Measurements from ENCODE around the gene NPEPPS. TPM values are rescaled to one million over a fixed set of nuclear protein-coding genes. Genes with fewer than 3 reads are reported as not detected.

NPEPPS gene
- total RNA-seq, 1 donor from 2014 or later = 201 TPM

DNA sequence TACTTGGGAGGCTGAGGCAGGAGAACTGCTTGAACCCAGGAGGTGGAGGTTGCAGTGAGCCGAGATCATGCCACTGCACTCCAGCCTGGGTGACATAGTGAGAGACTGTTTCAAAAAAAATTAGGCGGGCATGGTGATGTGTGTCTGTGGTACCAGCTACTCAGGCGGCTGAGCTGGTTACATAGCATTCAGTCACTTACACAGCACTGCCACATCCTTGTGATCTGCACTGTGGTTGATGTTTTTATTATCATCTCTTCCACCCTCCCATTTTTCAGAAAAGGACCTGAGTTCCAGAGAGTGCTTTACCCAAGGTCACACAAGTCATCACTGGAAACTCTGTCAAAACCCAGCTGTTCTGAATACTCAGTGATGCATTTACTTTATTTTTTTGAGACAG, 104.0 kb downstream of the NPEPPS start:
- Mint-ChIP-seq H3K4me1 (no peaks in the 10 kb centered on the region), H3K9me3 (no peaks in the 10 kb centered on the region), H3K27ac (no peak overlapping the region), H3K4me3 (no peak overlapping the region), H3K27me3 (ENCODE audit: low read depth) (no peaks in the 10 kb centered on the region), H3K36me3 (peaks cover 6% of the 10 kb centered on the region)
- TF ChIP-seq, protein P1, sequence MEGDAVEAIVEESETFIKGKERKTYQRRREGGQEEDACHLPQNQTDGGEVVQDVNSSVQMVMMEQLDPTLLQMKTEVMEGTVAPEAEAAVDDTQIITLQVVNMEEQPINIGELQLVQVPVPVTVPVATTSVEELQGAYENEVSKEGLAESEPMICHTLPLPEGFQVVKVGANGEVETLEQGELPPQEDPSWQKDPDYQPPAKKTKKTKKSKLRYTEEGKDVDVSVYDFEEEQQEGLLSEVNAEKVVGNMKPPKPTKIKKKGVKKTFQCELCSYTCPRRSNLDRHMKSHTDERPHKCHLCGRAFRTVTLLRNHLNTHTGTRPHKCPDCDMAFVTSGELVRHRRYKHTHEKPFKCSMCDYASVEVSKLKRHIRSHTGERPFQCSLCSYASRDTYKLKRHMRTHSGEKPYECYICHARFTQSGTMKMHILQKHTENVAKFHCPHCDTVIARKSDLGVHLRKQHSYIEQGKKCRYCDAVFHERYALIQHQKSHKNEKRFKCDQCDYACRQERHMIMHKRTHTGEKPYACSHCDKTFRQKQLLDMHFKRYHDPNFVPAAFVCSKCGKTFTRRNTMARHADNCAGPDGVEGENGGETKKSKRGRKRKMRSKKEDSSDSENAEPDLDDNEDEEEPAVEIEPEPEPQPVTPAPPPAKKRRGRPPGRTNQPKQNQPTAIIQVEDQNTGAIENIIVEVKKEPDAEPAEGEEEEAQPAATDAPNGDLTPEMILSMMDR (IDR thresholded peaks at IDR 0.05; ENCODE audit: unreplicated experiment) = no peak
- DNase-seq (ENCODE audit: low spot score in 2 of 2, unreplicated experiment in 2 of 2) = no peak

DNA sequence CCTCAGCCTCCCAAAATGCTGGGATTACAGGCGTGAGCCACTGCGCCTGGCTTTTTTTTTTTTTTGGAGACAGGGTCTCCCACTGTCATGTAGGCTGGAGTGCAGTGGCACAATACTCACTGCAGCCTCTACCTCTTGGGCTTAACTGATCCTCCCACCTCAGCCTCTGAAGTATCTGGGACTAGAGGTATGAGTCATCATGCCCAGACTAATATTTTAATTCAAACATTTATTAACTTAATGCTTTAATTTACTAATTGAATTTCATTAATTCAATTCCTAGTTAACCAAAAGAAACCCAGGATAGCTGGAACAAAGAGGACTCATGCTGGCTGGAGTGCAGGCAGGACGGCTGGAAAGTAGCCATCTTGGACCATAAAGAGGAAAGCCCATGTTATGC, 104.8 kb downstream of the NPEPPS start:
- Mint-ChIP-seq H3K27ac (no peak overlapping the region), H3K27me3 (ENCODE audit: low read depth) (no peaks in the 10 kb centered on the region), H3K4me3 (no peak overlapping the region), H3K4me1 (no peaks in the 10 kb centered on the region), H3K9me3 (no peaks in the 10 kb centered on the region), H3K36me3 (peaks cover 6% of the 10 kb centered on the region)
- DNase-seq (ENCODE audit: low spot score in 2 of 2, unreplicated experiment in 2 of 2) = no peak
- TF ChIP-seq, protein P1 (IDR thresholded peaks at IDR 0.05; ENCODE audit: unreplicated experiment) = no peak

DNA sequence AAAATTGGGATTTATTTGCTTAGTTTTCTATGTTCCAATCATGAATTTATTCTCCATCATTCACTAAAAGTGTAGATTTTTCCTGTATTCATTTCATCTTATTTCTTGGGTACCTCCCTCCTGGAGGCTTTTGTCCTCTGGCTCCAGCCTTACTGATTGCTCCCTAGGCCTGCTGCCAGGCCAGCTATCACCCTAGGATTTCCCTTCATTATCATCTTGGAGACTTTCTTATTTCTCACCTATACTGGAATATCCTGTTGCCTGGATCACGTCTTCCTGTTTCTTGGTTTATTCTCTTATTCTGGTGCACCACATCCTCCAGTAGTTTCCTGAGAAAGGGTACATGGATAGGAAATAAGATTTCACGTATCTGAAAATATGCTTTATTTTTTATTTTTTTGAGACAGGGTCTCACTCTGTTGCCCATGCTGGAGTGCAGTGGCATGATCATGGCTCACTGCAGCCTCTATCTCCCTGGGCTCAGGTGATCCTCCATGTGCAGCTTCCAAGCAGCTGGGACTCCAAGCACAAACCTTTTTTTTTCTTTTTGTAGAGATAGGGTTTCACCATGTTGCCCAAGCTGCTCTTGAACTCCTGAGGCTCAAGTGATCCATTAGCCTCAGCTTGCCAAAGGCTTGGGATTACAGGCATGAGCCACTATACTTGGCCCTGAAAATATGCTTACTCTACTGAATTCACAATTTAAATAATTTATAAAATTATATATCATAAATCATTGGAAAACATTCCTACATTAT, 105.5 kb downstream of the NPEPPS start:
- no peaks in the 10 kb centered on the region for H3K27me3 Mint-ChIP-seq (ENCODE audit: low read depth)
- TF ChIP-seq, protein P1 (IDR thresholded peaks at IDR 0.05; ENCODE audit: unreplicated experiment) = no peak
- no peaks in the 10 kb centered on the region for H3K4me1 Mint-ChIP-seq
- no peak overlapping the region for H3K4me3 Mint-ChIP-seq
- no peak overlapping the region for H3K27ac Mint-ChIP-seq
- no peak for DNase-seq (ENCODE audit: low spot score in 2 of 2, unreplicated experiment in 2 of 2)
- H3K36me3 Mint-ChIP-seq = peaks cover 2% of the 10 kb centered on the region
- no peaks in the 10 kb centered on the region for H3K9me3 Mint-ChIP-seq

DNA sequence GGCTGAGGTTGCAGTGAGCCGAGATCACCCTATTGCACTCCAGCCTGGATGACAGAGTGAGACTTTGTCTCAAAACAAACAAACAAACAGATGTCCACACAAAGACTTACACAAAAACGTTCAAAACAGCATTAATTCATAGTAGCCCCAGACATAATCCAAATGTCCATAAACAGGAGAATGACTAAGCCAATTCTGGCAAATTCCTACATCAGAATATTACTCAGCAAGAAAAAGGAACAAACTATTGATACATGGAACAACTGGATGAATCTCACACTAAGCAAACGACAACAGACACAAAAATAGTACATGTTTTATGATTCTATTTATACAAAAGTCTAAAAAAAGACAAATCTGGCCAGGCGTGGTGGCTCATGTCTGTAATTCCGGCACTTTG, 108.0 kb downstream of the NPEPPS start:
- Mint-ChIP-seq H3K4me1 (no peaks in the 10 kb centered on the region), H3K9me3 (no peaks in the 10 kb centered on the region), H3K4me3 (no peak overlapping the region), H3K27me3 (ENCODE audit: low read depth) (no peaks in the 10 kb centered on the region), H3K36me3 (peaks cover 2% of the 10 kb centered on the region), H3K27ac (no peak overlapping the region)
- no peak for DNase-seq (ENCODE audit: low spot score in 2 of 2, unreplicated experiment in 2 of 2)
- TF ChIP-seq, protein P1 (IDR thresholded peaks at IDR 0.05; ENCODE audit: unreplicated experiment) = no peak

DNA sequence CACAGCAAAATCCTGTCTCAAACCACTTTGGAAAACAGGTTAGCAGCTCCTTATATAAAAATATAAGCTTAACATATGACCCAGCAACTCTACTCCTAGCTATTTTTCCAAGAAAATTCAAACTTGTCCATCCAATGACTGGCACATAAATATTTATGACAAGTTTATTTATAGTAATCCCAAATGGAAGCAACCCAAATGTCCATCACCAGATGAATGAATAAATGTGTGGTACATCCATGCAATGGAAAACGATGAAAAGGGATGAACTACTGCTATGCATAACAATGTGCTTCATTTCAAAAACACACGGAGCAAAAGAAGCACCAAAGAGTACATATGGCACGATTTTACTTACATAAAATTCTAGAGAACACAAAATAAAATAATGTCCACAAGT, 109.2 kb downstream of the NPEPPS start:
- Mint-ChIP-seq H3K4me3 (no peak overlapping the region), H3K27me3 (ENCODE audit: low read depth) (no peaks in the 10 kb centered on the region), H3K27ac (no peak overlapping the region), H3K36me3 (peaks cover 2% of the 10 kb centered on the region), H3K9me3 (no peaks in the 10 kb centered on the region), H3K4me1 (no peaks in the 10 kb centered on the region)
- TF ChIP-seq, protein P1 (IDR thresholded peaks at IDR 0.05; ENCODE audit: unreplicated experiment) = no peak
- no peak for DNase-seq (ENCODE audit: low spot score in 2 of 2, unreplicated experiment in 2 of 2)
